Ammon's horn (tissue), 1 donor: ENCODE results near the gene DAPK3.
"Not testable (repeated sequence)": the region's sequence is repeated elsewhere in the genome, so short reads cannot be mapped to it uniquely, and the experiment has no call there.

Source experiments
- DNase-seq: peaks from one replicate; pipeline ENCODE4 v3.0.0-alpha.2; 2016; ENCODE audit warnings: low spot score

DAPK3 gene

DNA sequence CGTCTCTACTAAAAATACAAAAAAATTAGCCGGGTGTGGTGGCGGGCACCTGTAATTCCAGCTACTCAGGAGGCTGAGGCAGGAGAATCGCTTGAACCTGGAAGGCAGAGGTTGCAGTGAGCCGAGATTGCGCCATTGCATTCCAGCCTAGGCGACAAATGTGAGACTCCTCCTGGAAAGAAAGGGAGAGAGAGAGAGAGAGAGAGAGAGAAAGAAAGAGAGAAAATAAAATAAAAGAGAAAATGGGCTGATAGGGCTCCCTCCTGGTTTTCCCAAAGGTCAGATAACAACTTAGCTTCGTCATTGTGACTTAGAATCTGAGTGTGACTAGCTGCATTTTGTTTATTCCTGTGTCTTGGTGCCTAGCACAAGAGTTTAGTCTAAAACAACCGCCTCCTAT is 34.5 kb upstream of the DAPK3 start:
- not testable (repeated sequence) for DNase-seq

DNA sequence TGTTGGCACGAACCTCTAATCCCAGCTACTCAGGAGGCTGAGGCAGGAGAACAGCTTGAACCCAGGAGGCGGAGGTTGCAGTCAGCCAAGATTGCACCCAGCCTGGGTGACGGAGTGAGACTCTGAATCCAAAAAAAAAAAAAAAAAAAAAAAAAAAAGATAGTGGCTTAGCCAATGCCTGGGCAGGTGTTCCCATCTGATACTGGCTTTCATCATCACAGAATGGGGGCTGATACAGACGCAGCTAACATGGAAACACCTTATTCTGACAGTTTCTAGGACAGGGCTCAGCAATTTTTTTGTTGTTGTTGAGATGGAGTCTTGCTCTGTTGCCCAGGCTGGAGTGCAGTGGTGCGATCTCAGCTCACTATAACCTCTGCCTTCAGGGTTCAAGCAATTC is 29.9 kb upstream of the DAPK3 start:
- not testable (repeated sequence) for DNase-seq

DNA sequence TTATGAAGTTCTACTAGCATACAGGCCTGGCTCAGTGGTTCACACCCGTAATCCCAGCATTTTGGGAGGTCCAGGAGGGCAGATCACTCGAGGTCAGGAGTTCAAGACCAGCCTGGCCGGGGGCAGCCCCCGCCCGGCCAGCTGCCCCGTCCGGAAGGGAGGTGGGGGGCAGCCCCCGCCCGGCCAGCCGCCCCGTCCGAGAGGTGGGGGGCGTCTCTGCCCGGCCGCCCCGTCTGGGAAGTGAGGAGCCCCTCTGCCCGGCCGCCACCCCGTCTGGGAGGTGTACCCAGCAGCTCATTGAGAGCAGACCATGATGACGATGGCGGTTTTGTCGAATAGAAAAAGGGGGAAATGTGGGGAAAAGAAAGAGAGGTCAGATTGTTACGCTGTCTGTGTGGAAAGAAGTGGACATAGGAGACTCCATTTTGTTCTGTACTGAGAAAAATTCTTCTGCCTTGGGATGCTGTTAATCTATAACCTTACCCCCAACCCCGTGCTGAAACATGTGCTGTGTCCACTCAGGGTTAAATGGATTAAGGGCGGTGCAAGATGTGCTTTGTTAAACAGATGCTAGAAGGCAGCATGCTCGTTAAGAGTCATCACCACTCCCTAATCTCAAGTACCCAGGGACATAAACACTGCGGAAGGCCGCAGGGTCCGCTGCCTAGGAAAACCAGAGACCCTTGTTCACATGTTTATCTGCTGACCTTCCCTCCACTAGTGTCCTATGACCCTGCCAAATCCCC is 27.9 kb upstream of the DAPK3 start:
- not testable (repeated sequence) for DNase-seq

DNA sequence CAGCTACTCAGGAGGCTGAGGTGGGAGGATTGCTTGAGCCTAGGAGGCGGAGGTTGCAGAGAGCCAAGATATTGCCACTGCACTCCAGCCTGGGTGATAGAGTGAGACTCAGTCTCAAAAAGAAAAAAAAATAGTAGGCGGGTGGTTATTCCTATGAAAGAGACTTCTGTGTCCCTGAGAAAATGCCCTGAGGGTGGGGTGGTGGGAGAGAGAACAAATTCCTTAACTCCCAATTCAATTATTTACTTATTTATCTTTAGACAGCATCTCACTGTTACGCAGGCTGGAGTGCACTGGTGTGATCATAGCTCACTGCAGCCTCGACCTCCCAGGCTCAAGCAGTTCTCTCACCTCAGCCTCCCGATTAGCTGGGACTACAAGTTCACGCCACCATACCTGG is 24.7 kb upstream of the DAPK3 start:
- no peak for DNase-seq

DNA sequence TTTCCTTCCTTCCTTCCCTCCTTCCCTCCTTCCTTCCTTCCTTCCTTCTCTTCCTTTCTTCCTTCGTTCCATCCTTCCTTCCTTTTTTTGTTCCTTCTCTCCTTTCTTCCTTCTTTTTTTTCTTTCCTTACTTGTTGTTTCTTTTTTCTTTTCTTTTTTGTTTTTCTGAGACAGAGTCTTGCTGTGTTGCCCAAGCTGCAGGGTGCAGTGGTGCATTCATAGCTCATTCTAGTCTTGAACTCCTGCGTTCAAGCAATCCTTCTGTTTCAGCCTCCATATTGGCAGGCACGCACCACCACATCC is 19.9 kb upstream of the DAPK3 start:
- DNase-seq = no peak

DNA sequence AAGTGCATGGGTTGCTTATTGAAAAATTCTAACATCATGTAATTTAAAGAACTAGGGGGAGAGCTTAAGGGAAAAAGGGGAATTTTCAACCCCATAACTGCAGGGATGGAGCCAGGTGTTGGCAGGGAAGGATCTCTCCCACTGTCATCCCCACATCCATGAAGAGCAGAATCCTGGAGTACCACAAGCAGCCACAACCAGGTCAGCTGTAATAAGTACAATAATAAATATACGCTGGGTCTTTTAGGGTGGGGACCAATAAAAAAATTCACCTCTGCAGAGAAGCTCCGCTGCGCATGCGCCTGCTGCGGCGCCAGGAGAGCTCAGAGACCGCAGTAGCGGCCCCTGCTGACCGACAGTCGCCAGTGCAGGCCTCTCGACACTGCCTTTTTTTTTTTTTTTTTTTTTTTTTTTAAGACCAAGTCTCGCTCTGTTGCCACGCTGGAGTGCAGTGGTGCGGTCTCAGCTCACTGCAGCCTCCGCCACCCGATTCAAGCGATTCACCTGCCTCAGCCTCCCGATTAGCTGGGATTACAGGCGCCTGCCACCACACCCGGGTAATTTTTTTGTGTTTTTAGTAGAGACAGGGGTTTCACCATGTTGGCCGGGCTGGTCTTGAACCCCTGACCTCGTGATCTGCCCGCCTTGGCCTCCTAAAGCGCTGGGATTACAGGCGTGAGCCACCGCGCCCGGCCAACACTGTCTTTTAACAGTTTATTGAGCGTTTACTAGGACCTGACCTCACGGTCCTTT is 16.9 kb upstream of the DAPK3 start:
- DNase-seq = peak; percentile 78

DNA sequence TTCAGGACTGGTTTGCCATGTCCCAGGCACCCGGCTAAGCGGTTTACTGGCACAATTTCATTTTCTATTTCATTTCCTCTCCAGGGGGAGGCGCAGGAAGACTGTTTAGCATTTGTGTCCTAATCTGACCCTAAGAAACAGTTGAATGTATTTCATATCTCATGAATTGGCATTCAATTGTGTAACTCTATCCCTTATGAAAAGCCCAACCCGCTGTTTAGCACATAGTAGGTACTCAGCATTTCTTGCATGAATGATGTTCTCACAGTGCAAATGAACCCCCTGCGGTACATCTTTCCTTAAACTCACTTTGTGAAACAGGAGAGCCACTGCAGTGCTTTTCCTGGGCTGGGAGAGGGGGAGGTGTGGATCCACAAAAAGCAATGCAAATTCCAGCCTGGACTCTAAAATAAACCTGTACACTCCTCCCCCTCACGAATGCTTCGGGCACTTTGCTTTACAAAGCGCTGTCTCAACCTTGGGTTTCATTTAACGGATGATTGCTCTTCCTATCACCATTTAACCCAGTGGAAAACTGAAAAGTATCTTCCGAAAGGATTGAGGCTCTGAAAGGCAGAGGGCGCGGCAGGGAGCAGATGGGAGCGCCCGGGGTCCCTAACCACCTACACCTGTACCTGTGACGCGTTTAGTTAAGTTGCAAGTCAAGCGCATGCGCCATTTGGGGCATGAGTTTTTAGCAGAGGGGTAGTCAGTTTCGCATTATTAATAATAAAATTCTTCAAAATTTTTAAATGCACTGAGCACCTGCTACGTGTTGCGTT is 15.6 kb upstream of the DAPK3 start:
- DNase-seq = peak; percentile 88

DNA sequence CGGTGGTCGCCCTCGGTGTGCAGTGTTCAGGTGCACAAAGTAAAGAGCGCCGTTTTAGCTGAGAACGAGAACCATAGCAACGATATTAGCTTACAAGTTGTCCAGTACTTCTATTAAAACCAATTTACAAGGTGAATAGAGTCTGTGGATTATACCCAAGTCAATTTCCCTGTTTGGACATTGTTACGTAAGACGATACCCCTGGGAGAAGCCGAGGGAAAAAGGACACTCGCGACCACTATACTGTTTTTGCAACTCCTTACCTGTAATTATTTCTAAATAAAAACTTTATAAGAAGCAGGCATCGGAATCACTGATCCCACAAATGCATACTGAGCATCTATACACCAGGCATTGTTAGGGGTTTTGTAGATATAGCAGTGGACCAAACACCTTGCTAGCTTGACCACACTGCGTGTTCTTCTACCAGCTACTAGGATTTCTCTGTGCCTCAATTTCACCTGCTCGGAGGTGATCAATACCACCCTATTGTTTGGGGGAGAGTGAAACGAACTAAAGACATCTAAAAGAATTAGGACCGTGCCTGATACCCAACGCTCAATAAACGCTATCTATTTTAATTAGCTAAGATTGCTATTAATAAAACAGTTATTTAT is 14.9 kb upstream of the DAPK3 start:
- no peak for DNase-seq

DNA sequence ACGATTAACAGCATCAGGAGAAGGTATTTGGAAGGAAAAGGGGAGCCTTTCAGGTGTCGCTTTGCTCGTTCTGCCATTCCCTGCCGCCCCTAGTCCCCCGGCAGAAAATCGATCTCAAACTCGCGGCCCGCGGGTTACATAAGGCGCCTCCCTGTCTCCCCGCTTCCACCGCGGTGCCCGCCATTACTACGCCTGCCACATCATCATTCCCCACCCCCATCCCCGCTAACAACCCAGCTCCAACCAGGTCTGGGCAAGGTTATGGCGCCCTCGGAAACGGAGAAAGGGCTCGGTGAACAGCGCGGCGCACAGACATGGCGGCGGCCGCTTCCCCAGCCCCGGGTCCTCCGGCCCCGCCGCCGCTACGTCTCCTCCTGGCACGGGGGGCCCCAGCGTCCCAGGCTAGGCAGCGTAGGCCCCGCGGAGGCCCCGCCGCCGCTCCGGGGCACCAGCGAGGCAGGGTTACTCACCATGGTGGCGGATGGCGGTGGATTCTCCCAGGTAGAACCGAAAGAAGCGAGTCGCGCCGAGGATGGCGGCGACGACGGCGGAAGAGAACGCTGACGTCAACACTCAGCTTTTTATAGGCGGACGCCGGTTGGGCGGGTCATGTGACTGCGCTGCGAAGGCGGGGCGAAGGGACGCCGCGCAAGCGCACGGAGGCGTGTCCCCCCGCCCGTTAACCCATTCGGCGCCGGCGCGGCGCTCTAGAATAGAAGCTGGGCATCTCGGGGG is 14.2 kb upstream of the DAPK3 start, which contains the start of gene EEF2:
EEF2 (minus strand) TSS at position 556 of the 735 bp plus-strand sequence; CDS start at position 473, 83 bp downstream.
- DNase-seq = peak; percentile 90

DNA sequence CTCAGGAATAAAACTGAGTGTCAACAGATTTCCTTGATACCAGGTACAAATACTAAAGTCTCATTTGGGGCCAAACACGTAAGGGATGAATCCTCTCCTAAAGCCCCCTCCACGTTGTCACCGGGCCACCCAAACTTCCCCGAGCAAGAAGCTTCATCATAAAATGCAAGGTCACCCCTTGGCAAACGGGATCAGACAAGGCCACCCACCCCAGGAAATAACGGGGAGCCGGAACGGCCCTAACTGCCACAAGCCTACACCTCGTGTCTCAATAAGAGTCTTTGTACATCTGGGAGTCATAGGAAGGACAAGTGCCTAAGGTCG is 13.6 kb upstream of the DAPK3 start:
- no peak for DNase-seq

DNA sequence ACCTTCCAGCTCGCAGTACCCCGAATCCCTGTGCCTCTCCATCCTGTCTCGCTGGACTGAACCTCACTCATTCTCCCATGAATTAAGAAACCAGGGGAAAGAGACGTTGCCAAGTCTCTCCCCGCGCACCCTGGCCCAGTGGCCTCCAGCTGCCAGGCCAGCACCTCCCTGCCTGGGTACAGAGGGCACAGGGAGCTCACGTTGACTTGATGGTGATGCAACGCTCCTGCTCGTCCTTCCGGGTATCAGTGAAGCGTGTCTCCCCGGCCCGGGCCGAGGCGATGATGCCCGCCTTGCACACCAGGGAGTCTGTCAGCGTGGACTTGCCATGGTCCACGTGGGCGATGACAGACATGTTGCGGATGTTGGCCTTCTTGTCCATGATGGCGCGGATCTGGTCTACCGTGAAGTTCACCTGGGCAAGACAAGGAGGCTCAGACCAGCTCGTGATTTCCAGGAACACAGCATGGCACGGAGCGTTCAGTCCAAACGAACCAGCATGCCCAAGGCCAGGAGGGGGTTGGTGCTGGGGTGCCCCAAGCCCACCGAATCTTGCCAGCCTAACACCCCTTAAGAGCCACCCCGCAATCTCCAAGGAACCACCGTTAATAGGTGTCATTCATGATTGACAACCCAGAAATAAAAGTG is 13.2 kb upstream of the DAPK3 start:
- DNase-seq = peak; percentile 13

DNA sequence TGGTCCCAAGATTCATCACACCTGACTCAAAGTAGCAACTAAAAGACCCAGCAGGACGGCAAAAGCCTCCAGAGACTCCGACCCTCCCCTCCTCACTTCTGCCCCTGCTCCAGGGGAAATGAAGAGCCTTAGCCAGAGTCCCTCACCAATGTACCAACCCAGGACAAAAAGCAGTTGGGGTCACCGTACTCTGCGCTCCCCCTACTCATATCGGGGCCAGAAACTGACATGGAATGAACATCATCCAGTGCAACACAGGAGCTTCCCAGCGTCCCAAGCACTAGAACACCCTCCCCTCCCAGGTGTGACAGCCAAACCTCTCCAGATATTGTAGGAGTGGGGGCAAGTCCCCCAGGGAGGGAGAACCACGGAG is 12.6 kb upstream of the DAPK3 start:
- no peak for DNase-seq

DNA sequence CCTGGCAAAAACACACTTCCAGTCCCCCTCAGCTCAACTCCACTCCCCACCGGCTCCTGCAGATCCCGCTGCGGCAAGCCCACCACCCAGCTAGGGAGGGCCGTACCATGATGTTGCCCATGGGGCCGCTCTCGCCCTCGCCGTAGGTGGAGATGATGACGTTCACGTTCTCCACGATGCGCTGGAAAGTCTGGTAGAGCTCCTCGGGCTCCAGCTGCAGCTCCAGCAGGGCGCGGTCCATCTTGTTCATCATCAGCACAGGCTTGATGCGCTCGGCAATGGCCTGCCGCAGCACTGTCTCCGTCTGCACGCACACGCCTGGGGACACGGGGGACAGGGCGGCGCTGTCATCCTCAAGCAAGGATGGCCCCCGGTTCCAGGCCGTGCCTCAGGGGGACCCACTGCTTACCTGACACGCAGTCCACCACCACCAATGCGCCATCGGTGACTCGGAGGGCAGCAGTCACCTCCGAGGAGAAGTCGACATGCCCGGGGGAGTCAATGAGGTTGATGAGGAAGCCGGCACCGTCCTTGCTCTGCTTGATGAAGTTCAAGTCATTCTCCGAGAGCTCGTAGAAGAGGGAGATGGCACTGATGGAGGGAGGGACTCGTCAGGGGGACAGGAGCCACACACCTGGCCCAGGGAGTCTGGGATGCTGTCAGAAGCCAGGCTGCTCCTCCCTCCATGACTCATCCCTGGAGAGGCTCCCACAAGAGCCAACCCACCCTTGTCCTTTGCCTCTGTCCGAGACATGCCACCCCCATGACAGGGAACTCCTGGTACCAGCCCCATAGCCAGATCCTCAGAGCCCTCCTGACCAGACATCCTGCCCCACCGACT is 12.0 kb upstream of the DAPK3 start:
- DNase-seq = no peak

DNA sequence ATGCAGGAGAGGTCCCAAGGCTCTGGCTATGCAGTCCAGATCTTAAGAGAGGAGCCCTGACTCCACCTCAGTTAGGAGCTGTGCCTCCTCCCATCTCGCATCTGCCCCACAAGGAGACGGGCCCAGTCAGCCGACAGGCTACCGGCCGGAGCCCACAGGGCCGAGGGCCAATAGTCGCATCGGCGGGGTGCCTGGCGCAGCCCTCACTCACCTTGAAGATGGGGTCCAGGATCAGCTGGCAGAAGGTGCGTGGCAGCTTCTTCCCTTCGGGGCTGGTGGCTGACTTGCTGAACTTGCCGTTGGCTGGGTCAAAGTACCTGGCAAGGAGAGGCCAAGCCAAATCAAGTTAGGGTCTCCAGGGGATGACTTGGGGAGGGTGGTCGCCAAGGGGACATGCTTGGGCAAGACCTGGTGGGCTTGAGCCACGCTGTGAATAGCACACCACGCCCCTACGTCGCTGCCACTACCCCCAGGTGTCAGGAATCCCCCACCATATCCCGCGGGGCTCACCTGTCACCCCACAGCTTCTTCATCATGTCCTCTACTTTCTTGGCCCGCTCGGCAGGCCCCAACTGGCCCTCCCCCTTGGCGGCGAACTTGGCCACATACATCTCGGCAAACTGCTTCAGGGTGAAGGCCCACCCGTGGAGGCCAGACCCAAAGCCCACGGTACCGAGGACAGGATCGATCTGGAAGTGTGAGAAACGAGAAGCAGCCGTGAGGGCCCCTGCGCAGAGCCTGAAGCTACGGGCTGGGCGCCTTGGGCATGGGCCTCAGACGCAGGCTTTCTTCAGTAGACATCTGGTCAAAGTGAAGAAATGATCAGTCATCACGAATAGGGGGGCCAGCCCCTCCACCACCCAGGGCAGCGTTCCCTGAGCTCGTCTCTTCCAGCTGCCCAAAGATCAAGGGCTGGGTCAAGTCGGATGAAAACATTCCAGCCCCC is 11.1 kb upstream of the DAPK3 start:
- no peak for DNase-seq

DNA sequence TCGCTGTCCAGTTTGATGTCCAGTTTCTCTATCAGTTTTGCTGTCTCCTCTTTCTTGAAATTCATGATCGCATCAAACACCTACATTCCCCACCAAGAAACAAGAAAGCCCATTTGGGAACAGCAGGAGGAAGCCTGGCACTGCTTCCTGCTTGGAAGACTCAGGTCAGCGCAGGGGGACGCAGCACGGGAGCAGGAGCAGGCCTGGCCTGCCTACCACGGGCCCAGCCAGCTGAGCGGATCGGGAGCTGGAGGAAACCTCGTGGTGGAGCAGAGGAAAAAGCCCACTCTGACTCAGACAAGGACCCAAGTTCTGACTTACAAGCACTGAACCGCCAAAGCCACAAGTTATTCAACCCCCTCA is 10.5 kb upstream of the DAPK3 start:
- DNase-seq = no peak

DNA sequence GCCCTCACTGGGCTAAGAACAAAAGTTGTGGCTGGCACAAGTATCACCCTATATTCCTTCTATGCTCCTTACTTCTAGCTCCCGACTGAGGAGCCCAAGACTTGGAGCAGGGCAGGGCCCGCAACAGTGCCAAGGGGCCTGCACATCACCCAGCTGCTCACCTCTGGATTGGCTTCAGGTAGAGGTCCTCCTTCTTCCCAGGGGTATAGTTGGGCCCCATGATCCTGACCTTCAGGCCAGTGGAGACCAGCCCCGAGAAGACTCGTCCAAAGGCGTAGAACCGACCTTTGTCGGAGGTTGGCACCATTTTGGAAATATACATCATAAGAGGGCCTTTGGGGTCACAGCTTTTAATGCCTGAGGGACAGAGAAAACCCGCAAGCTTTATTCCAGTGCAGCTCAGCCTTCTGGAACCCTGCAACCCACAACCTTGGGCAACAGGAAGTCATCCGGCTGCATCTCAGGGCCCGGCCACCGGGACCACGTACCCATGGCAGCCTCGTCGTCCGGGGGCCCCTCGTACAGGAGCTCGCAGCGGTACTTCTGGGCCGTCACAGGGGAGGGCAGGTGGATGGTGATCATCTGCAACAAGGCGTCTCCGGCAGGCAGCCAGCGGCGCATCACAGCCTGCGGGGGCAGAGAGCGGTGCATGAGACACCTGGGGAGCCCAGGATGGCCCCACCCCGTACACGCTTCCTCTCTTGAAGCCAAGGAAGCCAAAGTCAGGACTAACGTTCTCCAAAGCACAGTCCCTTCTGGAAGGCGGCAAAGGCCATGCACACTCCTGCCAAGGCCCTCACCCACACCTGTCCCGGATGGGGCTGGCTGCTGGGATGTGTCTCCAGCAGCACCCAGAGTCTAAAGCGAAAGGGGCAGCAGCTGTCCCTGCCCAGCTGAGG is 9.7 kb upstream of the DAPK3 start:
- DNase-seq = no peak

DNA sequence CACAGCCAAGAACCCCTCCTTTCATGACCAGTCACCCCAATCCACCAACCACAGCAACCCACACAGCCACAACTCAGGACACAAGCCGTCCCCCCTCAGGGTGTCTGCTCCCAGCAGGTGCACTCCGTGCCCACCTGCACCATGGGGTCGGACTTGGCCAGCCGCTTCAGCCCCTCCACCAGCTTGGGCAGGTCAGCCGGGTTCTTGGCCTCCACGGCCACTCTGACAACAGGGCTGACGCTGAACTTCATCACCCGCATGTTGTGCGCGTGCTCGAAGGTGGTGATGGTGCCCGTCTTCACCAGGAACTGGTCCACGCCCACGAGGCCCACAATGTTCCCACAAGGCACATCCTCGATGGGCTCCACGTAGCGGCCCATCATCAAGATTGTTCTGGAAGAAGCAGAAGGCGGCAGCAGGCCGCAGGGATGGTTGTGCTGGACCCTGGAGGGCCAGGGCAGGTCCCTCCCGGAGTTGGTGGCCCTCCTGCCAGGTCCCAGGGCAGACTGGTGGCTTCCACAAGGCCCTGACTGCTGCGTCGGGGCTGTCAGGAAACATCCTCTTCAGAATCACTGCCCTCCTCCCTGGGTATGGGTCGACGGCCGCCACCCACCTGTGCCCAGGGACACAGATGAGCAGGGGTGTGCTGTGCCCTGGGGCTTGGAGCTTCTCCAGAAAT is 8.9 kb upstream of the DAPK3 start:
- DNase-seq = no peak

DNA sequence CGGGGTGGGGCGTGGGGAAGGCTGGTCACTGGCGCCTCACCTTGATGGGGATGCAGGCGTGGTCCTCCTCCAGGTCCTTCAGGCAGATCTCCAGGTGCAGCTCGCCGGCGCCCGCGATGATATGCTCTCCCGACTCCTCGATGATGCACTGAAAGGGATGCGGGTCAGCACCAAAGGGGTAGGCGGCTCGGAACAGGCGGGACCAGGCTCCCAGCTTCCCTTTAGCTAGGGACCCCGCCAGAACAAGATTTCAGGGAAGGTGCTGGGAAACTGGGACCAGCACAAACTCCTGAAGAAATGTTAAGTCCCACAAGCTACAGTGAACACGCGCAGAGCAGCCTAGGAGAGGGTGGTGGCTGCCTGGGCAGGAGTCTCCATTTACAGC is 8.4 kb upstream of the DAPK3 start:
- DNase-seq = no peak
